Activated CD8-positive, alpha-beta T cell treated with anti-CD3 and anti-CD28 coated beads, Interleukin-2, amount 10 ng/mL, durations not matched to agents 7 days and 5 days (primary cell): ENCODE data around the gene TACSTD2. TPM values are rescaled to one million over a fixed set of nuclear protein-coding genes. Genes with fewer than 3 reads are reported as not detected.
"Not testable (repeated sequence)": the region's sequence is repeated elsewhere in the genome, so short reads cannot be mapped to it uniquely, and the experiment has no call there.

ENCODE experiments used
- ATAC-seq: fragments of 150-1000 bp; cut with Tn5 transposase; one replicate; pipeline ENCODE4 v1.10.0; 2021; ENCODE audit warnings: moderate library complexity
- CTCF ChIA-PET: fragments of 350-600 bp; sonication (Branson Sonifier 250); formaldehyde crosslinking; loops from one replicate; lab custom pipeline; 2021; ENCODE audit warnings: antibody characterized with exemption; lab: Charles Lee
- POLR2A ChIA-PET: fragments of 350-600 bp; sonication (Branson Sonifier 250); formaldehyde crosslinking; loops from one replicate; lab custom pipeline; 2021; ENCODE audit warnings: antibody characterized with exemption; lab: Charles Lee
- DNase-seq: peaks from one replicate; pipeline ENCODE4 v3.0.0-alpha.2; 2020
- H3K27ac Mint-ChIP-seq: one replicate; pipeline ENCODE4 v1.8.0; 2021; ENCODE audit warnings: mild to moderate bottlenecking, mixed read lengths
- H3K27me3 Mint-ChIP-seq: one replicate; pipeline ENCODE4 v1.8.0; 2021; ENCODE audit warnings: low read depth, mixed read lengths
- H3K36me3 Mint-ChIP-seq: one replicate; pipeline ENCODE4 v1.8.0; 2021; ENCODE audit warnings: low read depth, mixed read lengths
- H3K4me1 Mint-ChIP-seq: one replicate; pipeline ENCODE4 v1.8.0; 2021; ENCODE audit warnings: low read depth, mixed read lengths
- H3K4me3 Mint-ChIP-seq: one replicate; pipeline ENCODE4 v1.8.0; 2021; ENCODE audit warnings: mild to moderate bottlenecking, mixed read lengths
- H3K9me3 Mint-ChIP-seq: one replicate; pipeline ENCODE4 v1.8.0; 2022; ENCODE audit warnings: mixed read lengths; ENCODE audit not compliant: insufficient read depth
- total RNA-seq, 2 experiments: library from RNA; stranded (reverse); gene quantifications; one replicate each; pipeline ENCODE4 v1.2.3, GENCODE V29; 2021

Gene TACSTD2
- total RNA-seq, 2 experiments from 2014 or later = not detected

DNA sequence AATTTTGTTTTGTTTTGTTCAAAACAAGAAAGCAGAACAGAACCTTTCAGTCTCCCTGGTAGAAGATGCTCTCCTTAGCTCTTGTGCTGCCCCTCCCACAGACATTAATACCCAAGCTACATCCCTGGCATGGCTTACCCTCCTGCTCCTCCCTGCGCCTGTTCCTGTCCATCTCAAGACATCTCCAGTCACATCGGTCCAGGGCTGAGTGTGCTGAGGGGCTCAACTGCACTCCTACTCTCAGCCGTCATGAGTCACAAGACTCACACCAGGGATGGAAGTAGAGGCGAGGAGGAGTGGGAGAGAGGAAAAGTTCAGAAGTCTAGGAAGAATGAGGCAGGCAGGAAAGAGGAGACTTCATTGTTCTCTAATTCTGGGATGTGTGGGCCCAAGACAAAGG, 9.2 kb upstream of the TACSTD2 start:
- Mint-ChIP-seq H3K4me3 (no peak overlapping the region), H3K36me3 (no peaks in the 10 kb centered on the region), H3K9me3 (no peaks in the 10 kb centered on the region)

GRCh38 chr1:58585581-58586151, 8.6 kb upstream of the TACSTD2 start:
- no peak overlapping the region for H3K4me3 Mint-ChIP-seq
- no peak overlapping the region for H3K27ac Mint-ChIP-seq
- POLR2A ChIA-PET = no interaction called here
- H3K4me1 Mint-ChIP-seq = peaks cover 21% of the 10 kb centered on the region
- H3K27me3 Mint-ChIP-seq = peaks cover 39% of the 10 kb centered on the region
- DNase-seq = no peak
- CTCF ChIA-PET = no interaction called here
- H3K9me3 Mint-ChIP-seq = no peaks in the 10 kb centered on the region
- H3K36me3 Mint-ChIP-seq = no peaks in the 10 kb centered on the region
- ATAC-seq = no peak

More for the DNA sequence above, 9.2 kb upstream of the TACSTD2 start:
- no peak for DNase-seq
- peaks cover 36% of the 10 kb centered on the region for H3K27me3 Mint-ChIP-seq
- POLR2A ChIA-PET = interaction anchor here (0.7 kb wide), 1 partner anchor 8 kb away, joined by 3 read pairs; no protein-coding TSS in a partner anchor
- CTCF ChIA-PET = no interaction called here
- no peak for ATAC-seq
- H3K4me1 Mint-ChIP-seq = peaks cover 21% of the 10 kb centered on the region
- no peak overlapping the region for H3K27ac Mint-ChIP-seq

DNA sequence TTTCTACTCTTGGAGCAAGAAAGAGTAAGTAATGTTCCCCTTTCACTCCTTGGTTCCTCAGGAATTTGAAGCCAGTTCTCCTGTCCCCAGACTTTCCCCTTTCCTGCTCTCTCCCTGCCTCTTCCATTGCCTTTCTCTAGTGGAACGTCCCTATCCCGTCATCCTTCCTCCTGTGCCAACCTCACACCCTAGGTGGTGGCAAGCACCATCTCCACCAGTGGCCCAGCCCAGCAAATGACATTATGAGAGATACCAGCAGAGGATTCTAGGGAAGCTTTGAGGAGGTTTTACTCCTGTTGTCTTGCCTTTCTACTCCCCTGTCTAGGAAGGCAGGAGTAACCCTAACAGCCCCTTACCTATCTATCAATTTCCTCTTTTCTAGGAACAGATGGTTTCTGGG, 8.1 kb upstream of the TACSTD2 start:
- Mint-ChIP-seq H3K9me3 (no peaks in the 10 kb centered on the region), H3K27ac (no peak overlapping the region), H3K27me3 (peaks cover 35% of the 10 kb centered on the region), H3K4me3 (no peak overlapping the region), H3K4me1 (peaks cover 21% of the 10 kb centered on the region), H3K36me3 (no peaks in the 10 kb centered on the region)
- POLR2A ChIA-PET = no interaction called here
- DNase-seq (no peak), ATAC-seq (no peak)
- CTCF ChIA-PET = no interaction called here

DNA sequence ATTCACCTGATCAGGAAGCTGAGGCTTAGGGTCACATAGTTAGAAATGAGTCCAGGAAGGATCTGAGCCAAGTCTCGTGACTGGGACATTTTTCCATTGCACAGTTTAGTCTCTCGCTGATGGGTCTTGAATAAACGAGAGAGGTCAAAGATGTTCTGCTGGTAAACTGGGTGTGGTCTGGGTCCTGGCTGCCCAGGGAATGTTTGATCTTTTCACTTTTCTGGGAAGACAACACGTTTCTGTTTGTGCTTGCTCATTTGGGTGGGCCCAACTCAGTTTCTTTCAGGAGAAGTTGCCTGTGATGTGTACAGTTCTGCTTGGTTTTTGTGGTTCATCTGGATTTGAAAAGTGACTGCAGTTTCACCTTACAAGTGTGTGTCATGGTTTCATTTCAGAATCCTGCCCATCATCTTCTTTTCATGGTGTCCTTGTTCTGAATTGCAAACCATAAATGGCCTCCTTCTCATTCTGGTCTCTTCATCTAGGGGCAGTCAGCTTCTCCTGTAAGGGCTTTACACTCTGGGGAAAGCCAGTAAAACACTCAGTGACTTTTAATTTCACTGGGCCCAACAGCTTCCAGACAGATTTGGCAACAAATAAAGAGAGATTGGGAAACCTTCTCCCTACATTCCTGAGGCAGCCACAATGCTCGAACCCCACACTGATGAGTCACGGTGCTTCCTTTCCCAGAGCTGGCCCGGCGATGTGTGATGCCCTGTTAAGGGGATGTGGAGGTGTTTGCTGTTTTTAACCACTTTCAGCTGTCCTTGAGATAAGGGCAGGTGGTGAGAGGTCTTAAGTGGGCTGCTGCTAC, 7.2 kb upstream of the TACSTD2 start:
- no peaks in the 10 kb centered on the region for H3K9me3 Mint-ChIP-seq
- no peak for ATAC-seq
- DNase-seq = no peak
- CTCF ChIA-PET = no interaction called here
- H3K4me1 Mint-ChIP-seq = peaks cover 21% of the 10 kb centered on the region
- H3K36me3 Mint-ChIP-seq = no peaks in the 10 kb centered on the region
- H3K27ac Mint-ChIP-seq = no peak overlapping the region
- no peak overlapping the region for H3K4me3 Mint-ChIP-seq
- peaks cover 40% of the 10 kb centered on the region for H3K27me3 Mint-ChIP-seq
- POLR2A ChIA-PET = no interaction called here

- ChIA-PET CTCF (no interaction called here), POLR2A (no interaction called here)
- peaks cover 21% of the 10 kb centered on the region for H3K4me1 Mint-ChIP-seq
- peaks cover 41% of the 10 kb centered on the region for H3K27me3 Mint-ChIP-seq
- ATAC-seq = no peak
- no peak for DNase-seq
- H3K9me3 Mint-ChIP-seq = no peaks in the 10 kb centered on the region
- no peaks in the 10 kb centered on the region for H3K36me3 Mint-ChIP-seq
- H3K27ac Mint-ChIP-seq = no peak overlapping the region
- H3K4me3 Mint-ChIP-seq = no peak overlapping the region
These were observed 6.4 kb upstream of the TACSTD2 start for GRCh38 chr1:58583496-58583895.

DNA sequence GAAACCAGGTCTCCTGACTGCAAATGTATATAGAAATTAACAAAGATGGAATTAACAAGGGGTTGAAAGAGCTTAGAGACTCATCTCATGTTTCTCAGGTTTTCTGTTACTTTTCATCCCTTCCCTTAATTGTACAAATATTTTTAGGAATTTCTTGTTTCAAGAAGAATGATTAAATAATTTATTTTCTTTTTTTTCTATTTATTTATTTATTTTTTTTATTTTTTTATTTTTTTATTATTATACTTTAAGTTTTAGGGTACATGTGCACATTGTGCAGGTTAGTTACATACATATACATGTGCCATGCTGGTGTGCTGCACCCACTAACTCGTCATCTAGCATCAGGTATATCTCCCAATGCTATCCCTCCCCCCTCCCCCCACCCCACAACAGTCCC, 5.1 kb upstream of the TACSTD2 start:
- H3K4me3 Mint-ChIP-seq, ATAC-seq, H3K9me3 Mint-ChIP-seq, DNase-seq, CTCF ChIA-PET, H3K36me3 Mint-ChIP-seq, H3K27ac Mint-ChIP-seq: not testable (repeated sequence)
- H3K4me1 Mint-ChIP-seq = peaks cover 29% of the 10 kb centered on the region
- H3K27me3 Mint-ChIP-seq = peaks cover 49% of the 10 kb centered on the region
- POLR2A ChIA-PET = interaction anchor here (0.5 kb wide), 1 partner anchor 13 kb away, joined by 3 read pairs; no protein-coding TSS in a partner anchor

DNA sequence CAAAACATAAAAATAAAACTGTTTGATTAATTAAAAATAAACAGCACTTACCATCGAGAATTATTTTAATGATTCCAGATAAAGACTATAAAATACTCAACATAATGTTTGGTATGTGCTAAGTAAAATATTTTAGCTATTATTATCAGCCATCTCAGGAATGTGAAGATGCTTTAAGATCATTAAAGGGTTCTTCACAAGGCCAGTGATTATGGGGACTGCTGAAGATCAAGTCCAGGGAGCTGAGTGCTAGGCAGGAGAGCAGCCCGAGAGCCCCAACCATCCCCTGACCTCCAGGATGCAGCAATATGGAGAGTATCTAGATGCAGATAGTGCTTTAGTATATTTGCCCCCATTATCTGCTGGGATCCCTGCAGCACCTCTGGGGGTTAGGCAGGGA, 4.6 kb upstream of the TACSTD2 start:
- H3K4me1 Mint-ChIP-seq = peaks cover 30% of the 10 kb centered on the region
- H3K27ac Mint-ChIP-seq = no peak overlapping the region
- ATAC-seq = no peak
- ChIA-PET POLR2A (interaction anchor here (0.5 kb wide), 1 partner anchor 12 kb away, joined by 3 read pairs; no protein-coding TSS in a partner anchor), CTCF (no interaction called here)
- DNase-seq = no peak
- peaks cover 47% of the 10 kb centered on the region for H3K27me3 Mint-ChIP-seq
- H3K9me3 Mint-ChIP-seq = no peaks in the 10 kb centered on the region
- no peak overlapping the region for H3K4me3 Mint-ChIP-seq
- no peaks in the 10 kb centered on the region for H3K36me3 Mint-ChIP-seq

- Mint-ChIP-seq H3K4me3 (no peak overlapping the region), H3K27ac (no peak overlapping the region), H3K27me3 (peaks cover 49% of the 10 kb centered on the region), H3K4me1 (peaks cover 37% of the 10 kb centered on the region), H3K36me3 (peaks cover 2% of the 10 kb centered on the region), H3K9me3 (no peaks in the 10 kb centered on the region)
- DNase-seq (no peak), ATAC-seq (no peak)
- ChIA-PET CTCF (interaction anchor here (1.4 kb wide), 1 partner anchor 64 kb away, joined by 3 read pairs; no protein-coding TSS in a partner anchor), POLR2A (no interaction called here)
These were observed 3.1 kb upstream of the TACSTD2 start for GRCh38 chr1:58580186-58580585.

- DNase-seq = no peak
- Mint-ChIP-seq H3K4me1 (peaks cover 32% of the 10 kb centered on the region), H3K27ac (no peak overlapping the region), H3K4me3 (no peak overlapping the region), H3K36me3 (peaks cover 2% of the 10 kb centered on the region), H3K27me3 (peaks cover 59% of the 10 kb centered on the region), H3K9me3 (no peaks in the 10 kb centered on the region)
- ChIA-PET POLR2A (interaction anchor here (0.6 kb wide), 1 partner anchor 45 kb away, joined by 4 read pairs; no protein-coding TSS in a partner anchor), CTCF (interaction anchor here (1.0 to 1.8 kb wide), 3 partner anchors 31 to 75 kb away, joined by 3 to 6 read pairs (median 5); no protein-coding TSS in a partner anchor)
- no peak for ATAC-seq
These were observed 590 bp upstream of the TACSTD2 start for GRCh38 chr1:58577654-58578030.

- Mint-ChIP-seq H3K27ac (no peak overlapping the region), H3K27me3 (peaks cover 68% of the 10 kb centered on the region), H3K4me1 (peaks cover 32% of the 10 kb centered on the region), H3K36me3 (peaks cover 2% of the 10 kb centered on the region), H3K4me3 (peak overlapping the region; percentile 56), H3K9me3 (no peaks in the 10 kb centered on the region)
- ATAC-seq (peak; percentile 38), DNase-seq (no peak)
- ChIA-PET POLR2A (no interaction called here), CTCF (no interaction called here)
These were observed 726 bp downstream of the TACSTD2 start for GRCh38 chr1:58576325-58576726.

DNA sequence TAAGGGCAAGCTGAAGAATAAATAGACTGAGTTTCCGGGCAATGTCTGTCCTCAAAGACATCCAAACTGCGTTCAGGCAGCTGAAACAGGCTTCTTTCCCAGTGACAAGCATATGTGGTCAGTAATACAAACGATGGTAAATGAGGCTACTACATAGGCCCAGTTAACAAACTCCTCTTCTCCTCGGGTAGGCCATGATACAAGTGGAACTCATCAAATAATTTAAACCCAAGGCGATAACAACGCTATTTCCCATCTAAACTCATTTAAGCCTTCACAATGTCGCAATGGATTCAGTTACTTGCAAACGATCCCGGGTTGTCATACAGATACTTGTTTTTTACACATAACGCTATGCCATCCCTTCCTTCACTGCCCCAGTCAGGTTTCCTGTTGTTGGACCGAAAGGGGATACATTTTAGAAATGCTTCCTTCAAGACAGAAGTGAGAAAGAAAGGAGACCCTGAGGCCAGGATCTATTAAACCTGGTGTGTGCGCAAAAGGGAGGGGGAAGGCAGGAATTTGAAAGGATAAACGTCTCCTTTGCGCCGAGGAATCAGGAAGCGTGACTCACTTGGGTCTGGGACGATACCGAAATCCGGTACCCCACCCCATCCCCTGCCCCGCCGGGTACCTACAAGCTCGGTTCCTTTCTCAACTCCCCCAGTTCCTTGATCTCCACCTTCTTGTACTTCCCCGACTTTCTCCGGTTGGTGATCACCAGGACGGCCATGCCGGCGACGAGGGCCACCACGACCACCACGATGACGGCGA, 1.3 kb downstream of the TACSTD2 start:
- POLR2A ChIA-PET = no interaction called here
- peak overlapping the region; percentile 56 for H3K4me3 Mint-ChIP-seq
- CTCF ChIA-PET = interaction anchor here (1.4 kb wide), 1 partner anchor 76 kb away, joined by 4 read pairs; no protein-coding TSS in a partner anchor
- peaks cover 32% of the 10 kb centered on the region for H3K4me1 Mint-ChIP-seq
- H3K27me3 Mint-ChIP-seq = peaks cover 65% of the 10 kb centered on the region
- peaks cover 2% of the 10 kb centered on the region for H3K36me3 Mint-ChIP-seq
- DNase-seq (no peak), ATAC-seq (no peak)
- no peaks in the 10 kb centered on the region for H3K9me3 Mint-ChIP-seq
- no peak overlapping the region for H3K27ac Mint-ChIP-seq
